HFFc6 (cell line): ENCODE results near the gene AARS2. TPM values are rescaled to one million over a fixed set of nuclear protein-coding genes. Genes with fewer than 3 reads are reported as not detected.
A peak's percentile ranks its signal among the peaks of the same experiment; 100 is the strongest.

Experiments used
- DNase-seq: peaks from one replicate; pipeline ENCODE4 v3.0.0-alpha.2; 2018
- H3K27ac Mint-ChIP-seq: 2 replicates; pipeline ENCODE4 v1.8.0; 2020; ENCODE audit warnings: mild to moderate bottlenecking, mixed read lengths
- H3K27me3 Mint-ChIP-seq: 2 replicates; pipeline ENCODE4 v1.8.0; 2021; ENCODE audit warnings: mild to moderate bottlenecking, moderate library complexity, mixed read lengths; ENCODE audit not compliant: insufficient read depth
- H3K36me3 Mint-ChIP-seq: 2 replicates; pipeline ENCODE4 v1.8.0; 2021; ENCODE audit warnings: low read depth, mixed read lengths
- H3K4me1 Mint-ChIP-seq: 2 replicates; pipeline ENCODE4 v1.8.0; 2020; ENCODE audit warnings: low read depth, mixed read lengths
- H3K4me3 Mint-ChIP-seq: 2 replicates; pipeline ENCODE4 v1.8.0; 2020; ENCODE audit warnings: mild to moderate bottlenecking, moderate library complexity, mixed read lengths
- H3K9me3 Mint-ChIP-seq: 2 replicates; pipeline ENCODE4 v1.8.0; 2020; ENCODE audit warnings: mild to moderate bottlenecking, mixed read lengths
- total RNA-seq, 6 experiments: library from RNA; stranded (reverse); fragmentation: NEBNext Ultra II Directional; extraction: Animal tissue kit (Norgen Biotek cat#: 25700); gene quantifications; 2 replicates in 1 of 6; 3 replicates in 5 of 6; pipeline ENCODE4 v1.2.3, GENCODE V29; 2021
- TF ChIP-seq, protein P1 (sequence below): fragments of 200-600 bp; sonication (generic); IDR thresholded peaks from 2 replicates; pipeline ENCODE4 v1.5.0; 2021; ENCODE audit warnings: antibody characterized with exemption, mild to moderate bottlenecking

Gene AARS2
- total RNA-seq, 6 experiments from 2014 or later: 8.8 to 11.5 (median 10.7) TPM

DNA sequence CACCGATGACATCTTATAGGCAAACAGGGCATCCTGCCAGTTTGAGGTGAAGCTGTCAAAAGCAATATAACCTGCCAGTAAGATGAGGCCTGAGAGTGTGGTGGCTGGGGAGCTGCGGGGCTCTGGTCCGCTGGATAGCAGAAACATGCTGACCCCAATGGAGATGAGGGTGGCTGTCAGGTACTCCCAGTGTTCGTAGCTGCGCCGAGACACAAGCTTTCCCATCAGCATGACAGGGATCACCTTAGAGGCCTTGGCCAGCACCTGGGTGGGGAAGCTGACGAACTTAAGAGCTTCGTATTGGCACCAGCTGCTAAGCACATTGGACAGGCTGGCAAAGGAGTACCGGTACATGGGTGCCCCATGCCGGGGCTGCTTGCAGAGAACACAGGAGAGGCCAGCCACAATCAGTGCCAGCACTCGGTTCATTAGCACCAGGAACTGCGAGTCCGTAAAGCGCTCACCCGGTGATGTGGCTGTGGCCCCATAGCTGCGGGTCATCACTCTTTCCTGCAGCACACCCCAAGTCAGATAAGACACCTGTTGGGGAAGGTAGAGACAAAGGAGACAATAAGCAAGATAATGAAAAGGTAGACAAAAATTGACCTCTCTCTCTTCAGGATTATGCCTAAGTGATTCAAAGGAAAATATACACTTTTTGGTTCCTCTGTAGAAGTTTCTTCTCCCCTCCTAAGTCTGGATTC is 57.9 kb downstream of the AARS2 start:
- Mint-ChIP-seq H3K27ac (peak overlapping the region; percentile 81), H3K4me3 (peak overlapping the region; percentile 93), H3K4me1 (peaks cover 70% of the 10 kb centered on the region), H3K36me3 (peaks cover 61% of the 10 kb centered on the region), H3K27me3 (peaks cover 31% of the 10 kb centered on the region), H3K9me3 (no peaks in the 10 kb centered on the region)
- DNase-seq: no peak
- TF ChIP-seq, protein P1, sequence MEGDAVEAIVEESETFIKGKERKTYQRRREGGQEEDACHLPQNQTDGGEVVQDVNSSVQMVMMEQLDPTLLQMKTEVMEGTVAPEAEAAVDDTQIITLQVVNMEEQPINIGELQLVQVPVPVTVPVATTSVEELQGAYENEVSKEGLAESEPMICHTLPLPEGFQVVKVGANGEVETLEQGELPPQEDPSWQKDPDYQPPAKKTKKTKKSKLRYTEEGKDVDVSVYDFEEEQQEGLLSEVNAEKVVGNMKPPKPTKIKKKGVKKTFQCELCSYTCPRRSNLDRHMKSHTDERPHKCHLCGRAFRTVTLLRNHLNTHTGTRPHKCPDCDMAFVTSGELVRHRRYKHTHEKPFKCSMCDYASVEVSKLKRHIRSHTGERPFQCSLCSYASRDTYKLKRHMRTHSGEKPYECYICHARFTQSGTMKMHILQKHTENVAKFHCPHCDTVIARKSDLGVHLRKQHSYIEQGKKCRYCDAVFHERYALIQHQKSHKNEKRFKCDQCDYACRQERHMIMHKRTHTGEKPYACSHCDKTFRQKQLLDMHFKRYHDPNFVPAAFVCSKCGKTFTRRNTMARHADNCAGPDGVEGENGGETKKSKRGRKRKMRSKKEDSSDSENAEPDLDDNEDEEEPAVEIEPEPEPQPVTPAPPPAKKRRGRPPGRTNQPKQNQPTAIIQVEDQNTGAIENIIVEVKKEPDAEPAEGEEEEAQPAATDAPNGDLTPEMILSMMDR: no peak

DNA sequence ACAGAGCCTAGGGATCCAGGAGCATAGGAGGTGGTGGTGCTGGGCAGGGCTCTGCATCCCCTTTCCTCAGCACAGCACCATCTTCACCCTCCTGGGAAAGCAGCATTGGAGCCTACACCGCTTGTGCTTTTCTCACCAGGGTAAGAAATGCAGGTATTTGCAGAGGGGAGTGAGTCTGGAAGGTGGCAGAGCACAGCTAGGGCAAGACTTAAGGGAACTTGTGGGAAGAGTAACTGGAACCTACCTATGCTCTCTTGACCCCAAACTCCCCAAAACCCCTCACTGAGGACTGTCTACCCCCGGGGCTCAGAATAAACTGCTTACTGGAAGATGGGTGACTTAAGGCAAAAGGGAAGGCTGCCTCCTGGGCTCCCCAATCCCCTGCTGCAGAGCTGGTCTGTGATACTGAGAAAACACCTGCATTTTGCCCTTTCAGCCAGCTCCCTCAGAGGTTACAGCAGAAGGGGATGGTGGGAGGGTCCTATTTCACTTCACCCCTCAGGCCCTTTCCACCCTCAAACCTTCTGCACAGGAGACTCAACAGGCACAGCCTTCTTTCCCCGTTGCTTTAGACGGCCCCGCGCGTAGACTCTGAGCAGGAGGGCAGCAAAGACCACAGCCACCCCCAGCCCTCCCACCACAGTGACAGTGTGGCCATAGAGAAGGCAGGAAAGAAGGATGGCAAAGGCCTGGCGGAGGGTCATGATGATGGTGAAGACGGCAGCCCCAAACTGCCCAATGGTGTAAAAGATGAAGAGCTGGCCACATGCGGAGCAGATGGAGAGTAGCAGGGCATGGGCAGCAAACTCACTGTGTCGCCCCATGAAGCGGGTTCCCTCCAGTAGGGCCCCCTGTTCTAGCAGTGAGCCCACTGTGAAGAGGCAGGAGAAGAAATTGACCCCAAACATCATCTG is 58.7 kb downstream of the AARS2 start:
- Mint-ChIP-seq H3K27ac (peak overlapping the region; percentile 81), H3K4me1 (peaks cover 79% of the 10 kb centered on the region), H3K9me3 (no peaks in the 10 kb centered on the region), H3K4me3 (peak overlapping the region; percentile 93), H3K36me3 (peaks cover 69% of the 10 kb centered on the region), H3K27me3 (peaks cover 35% of the 10 kb centered on the region)
- DNase-seq: no peak
- TF ChIP-seq, protein P1: no peak

DNA sequence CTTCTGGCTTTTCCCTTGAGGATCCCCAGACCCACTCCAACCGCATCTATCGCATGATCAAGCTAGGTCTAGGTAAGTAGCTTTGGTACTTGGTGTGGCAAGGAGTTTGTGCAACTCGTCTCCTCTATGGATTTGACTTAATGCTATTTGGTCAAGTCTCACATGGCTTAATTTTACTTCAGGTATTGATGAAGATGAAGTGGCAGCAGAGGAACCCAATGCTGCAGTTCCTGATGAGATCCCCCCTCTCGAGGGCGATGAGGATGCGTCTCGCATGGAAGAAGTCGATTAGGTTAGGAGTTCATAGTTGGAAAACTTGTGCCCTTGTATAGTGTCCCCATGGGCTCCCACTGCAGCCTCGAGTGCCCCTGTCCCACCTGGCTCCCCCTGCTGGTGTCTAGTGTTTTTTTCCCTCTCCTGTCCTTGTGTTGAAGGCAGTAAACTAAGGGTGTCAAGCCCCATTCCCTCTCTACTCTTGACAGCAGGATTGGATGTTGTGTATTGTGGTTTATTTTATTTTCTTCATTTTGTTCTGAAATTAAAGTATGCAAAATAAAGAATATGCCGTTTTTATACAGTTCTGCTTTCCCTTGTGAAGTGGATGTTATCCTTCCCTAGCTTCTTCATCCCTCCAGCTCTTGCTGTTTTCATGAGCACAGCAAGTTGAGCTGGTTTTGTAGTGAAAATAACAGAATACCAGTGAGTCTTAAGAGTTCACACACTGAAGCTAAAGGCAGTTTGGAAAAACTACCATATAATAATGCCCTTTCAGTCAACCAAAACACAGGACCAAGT is 59.6 kb downstream of the AARS2 start:
- peak overlapping the region; percentile 51 for H3K27ac Mint-ChIP-seq
- no peaks in the 10 kb centered on the region for H3K9me3 Mint-ChIP-seq
- peaks cover 35% of the 10 kb centered on the region for H3K27me3 Mint-ChIP-seq
- DNase-seq: peak; percentile 52
- TF ChIP-seq, protein P1: peak; percentile 79
- peaks cover 88% of the 10 kb centered on the region for H3K4me1 Mint-ChIP-seq
- peak overlapping the region; percentile 27 for H3K4me3 Mint-ChIP-seq
- H3K36me3 Mint-ChIP-seq: peaks cover 78% of the 10 kb centered on the region

DNA sequence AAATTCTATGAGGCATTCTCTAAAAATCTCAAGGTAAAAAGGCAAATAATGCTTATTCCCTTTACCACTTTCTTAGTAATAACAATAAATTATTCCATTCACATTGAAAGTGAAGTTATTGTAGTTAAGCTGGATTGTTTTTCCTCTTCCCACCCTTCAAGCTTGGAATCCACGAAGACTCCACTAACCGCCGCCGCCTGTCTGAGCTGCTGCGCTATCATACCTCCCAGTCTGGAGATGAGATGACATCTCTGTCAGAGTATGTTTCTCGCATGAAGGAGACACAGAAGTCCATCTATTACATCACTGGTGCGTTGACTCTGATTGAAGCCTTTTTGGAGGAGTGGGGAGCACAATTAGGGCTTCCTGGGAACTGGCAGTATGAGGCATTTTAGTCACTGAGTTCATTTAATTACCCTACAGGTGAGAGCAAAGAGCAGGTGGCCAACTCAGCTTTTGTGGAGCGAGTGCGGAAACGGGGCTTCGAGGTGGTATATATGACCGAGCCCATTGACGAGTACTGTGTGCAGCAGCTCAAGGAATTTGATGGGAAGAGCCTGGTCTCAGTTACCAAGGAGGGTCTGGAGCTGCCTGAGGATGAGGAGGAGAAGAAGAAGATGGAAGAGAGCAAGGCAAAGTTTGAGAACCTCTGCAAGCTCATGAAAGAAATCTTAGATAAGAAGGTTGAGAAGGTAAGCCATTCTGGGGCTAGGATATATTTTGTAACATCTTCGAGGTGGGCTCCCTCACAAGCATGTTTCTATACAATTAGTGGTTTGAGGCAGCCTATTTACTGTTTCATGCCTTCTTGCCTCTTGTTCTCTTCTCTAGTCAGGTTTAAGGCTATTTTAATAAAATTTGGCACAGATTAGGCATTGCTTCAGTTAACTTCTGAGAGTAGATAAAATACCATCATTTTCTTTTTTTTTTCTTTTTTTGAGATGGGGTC is 61.3 kb downstream of the AARS2 start:
- no peak for DNase-seq
- Mint-ChIP-seq H3K4me1 (peaks cover 84% of the 10 kb centered on the region), H3K4me3 (no peak overlapping the region; the same call in 1 of the 2 replicates), H3K27me3 (peaks cover 33% of the 10 kb centered on the region), H3K36me3 (peaks cover 95% of the 10 kb centered on the region), H3K9me3 (peaks cover 11% of the 10 kb centered on the region), H3K27ac (peak overlapping the region; percentile 98)
- TF ChIP-seq, protein P1: no peak
